Mesenchymal stem cell (in vitro differentiated cells and primary cell): Measurements from ENCODE around the gene DUSP8.

Experiments used
- DNase-seq: peaks from one replicate; pipeline ENCODE4 v3.0.0-alpha.2; 2013
- H2AFZ ChIP-seq: one replicate; pipeline ENCODE4 v1.6.1; 2013; ENCODE audit warnings: low read depth, mild to moderate bottlenecking, control low read depth, inconsistent platforms, low read length, moderate library complexity
- H2AK5ac ChIP-seq: 2 replicates; pipeline ENCODE4 v1.6.1; 2013; ENCODE audit warnings: low read length, moderate library complexity, mild to moderate bottlenecking, inconsistent platforms; ENCODE audit not compliant: severe bottlenecking
- H2BK120ac ChIP-seq: one replicate; pipeline ENCODE4 v1.6.1; 2013; ENCODE audit warnings: low read depth, mild to moderate bottlenecking, inconsistent platforms, low read length, moderate library complexity
- H2BK12ac ChIP-seq, 2 experiments: one replicate each; pipeline ENCODE4 v1.6.1; 2013; ENCODE audit warnings: inconsistent platforms in 2 of 2, low read length in 2 of 2, mild to moderate bottlenecking in 2 of 2, moderate library complexity in 2 of 2, control low read depth in 1 of 2
- H2BK15ac ChIP-seq: one replicate; pipeline ENCODE4 v1.6.1; 2013; ENCODE audit warnings: mild to moderate bottlenecking, low read depth, inconsistent platforms; ENCODE audit not compliant: poor library complexity, severe bottlenecking
- H2BK5ac ChIP-seq: 2 replicates; pipeline ENCODE4 v1.6.1; 2013; ENCODE audit warnings: low read depth, mild to moderate bottlenecking, low read length, control low read depth, inconsistent platforms; ENCODE audit not compliant: poor library complexity, severe bottlenecking
- H3K14ac ChIP-seq, 2 experiments: one replicate each; pipeline ENCODE4 v1.6.1; 2013; ENCODE audit warnings: inconsistent platforms in 2 of 2, low read length in 2 of 2, control low read depth in 1 of 2, mild to moderate bottlenecking in 1 of 2, moderate library complexity in 1 of 2
- H3K18ac ChIP-seq, 2 experiments: one replicate each; pipeline ENCODE4 v1.6.1; 2013; ENCODE audit warnings: inconsistent platforms in 2 of 2, low read length in 2 of 2, control low read depth in 1 of 2, low read depth in 1 of 2, mild to moderate bottlenecking in 1 of 2
- H3K23ac ChIP-seq, 2 experiments: one replicate each; pipeline ENCODE4 v1.6.1; 2013; ENCODE audit warnings: inconsistent platforms in 2 of 2, low read length in 2 of 2, mild to moderate bottlenecking in 2 of 2, moderate library complexity in 2 of 2, control low read depth in 1 of 2
- H3K27ac ChIP-seq: 2 replicates; pipeline ENCODE4 v1.5.1; 2013; ENCODE audit warnings: mild to moderate bottlenecking, moderate library complexity, low read length, control low read depth, inconsistent platforms; ENCODE audit not compliant: poor library complexity, severe bottlenecking
- H3K27me3 ChIP-seq, 2 experiments: 2 replicates each; pipeline versions ENCODE4 v1.6.1 to v1.7.0; 2013; ENCODE audit warnings: low read length in 2 of 2, mild to moderate bottlenecking in 2 of 2, moderate library complexity in 2 of 2, control low read depth in 1 of 2, inconsistent platforms in 1 of 2; ENCODE audit not compliant: control insufficient read depth in 1 of 2, insufficient read depth in 1 of 2
- H3K36me3 ChIP-seq, 2 experiments: 2 replicates each; pipeline versions ENCODE4 v1.6.1 to v1.7.0; 2013; ENCODE audit warnings: low read length in 2 of 2, control low read depth in 1 of 2, inconsistent platforms in 1 of 2, low read depth in 1 of 2, mild to moderate bottlenecking in 1 of 2; ENCODE audit not compliant: insufficient read depth in 2 of 2, control insufficient read depth in 1 of 2
- H3K4ac ChIP-seq, 2 experiments: one replicate each; pipeline ENCODE4 v1.6.1; 2013; ENCODE audit warnings: inconsistent platforms in 2 of 2, low read length in 2 of 2, mild to moderate bottlenecking in 2 of 2, moderate library complexity in 2 of 2, control low read depth in 1 of 2, low read depth in 1 of 2
- H3K4me1 ChIP-seq: 2 replicates; pipeline ENCODE4 v1.6.1; 2013; ENCODE audit warnings: low read depth, low read length, control low read depth; ENCODE audit not compliant: control insufficient read depth, insufficient read depth
- H3K4me2 ChIP-seq: 2 replicates; pipeline ENCODE4 v1.6.1; 2013; ENCODE audit warnings: low read length, mild to moderate bottlenecking, inconsistent platforms; ENCODE audit not compliant: poor library complexity, severe bottlenecking
- H3K4me3 ChIP-seq, 2 experiments: 2 replicates each; pipeline versions ENCODE4 v1.5.1 to v1.7.0; 2013; ENCODE audit warnings: low read length in 2 of 2, mild to moderate bottlenecking in 2 of 2, control low read depth in 1 of 2, low read depth in 1 of 2; ENCODE audit not compliant: insufficient read depth in 1 of 2
- H3K79me1 ChIP-seq: replicated peaks from 2 replicates; pipeline ENCODE4 v1.6.1; 2013; ENCODE audit warnings: mild to moderate bottlenecking, control low read depth, low read length, inconsistent platforms; ENCODE audit not compliant: poor library complexity, severe bottlenecking
- H3K9ac ChIP-seq: 2 replicates; pipeline ENCODE4 v1.7.0; 2013; ENCODE audit warnings: mild to moderate bottlenecking, low read length, moderate library complexity
- H3K9me3 ChIP-seq: 2 replicates; pipeline ENCODE4 v1.7.0; 2013; ENCODE audit warnings: mild to moderate bottlenecking, low read length; ENCODE audit not compliant: control insufficient read depth
- H4K8ac ChIP-seq: one replicate; pipeline ENCODE4 v1.6.1; 2013; ENCODE audit warnings: inconsistent platforms, mild to moderate bottlenecking, low read length, moderate library complexity
- H4K91ac ChIP-seq: one replicate; pipeline ENCODE4 v1.6.1; 2013; ENCODE audit warnings: mild to moderate bottlenecking, low read length, inconsistent platforms
- WGBS: methylation state at CpG from one replicate; pipeline ENCODE4 v1.1.7; 2013; ENCODE audit warnings: mixed read lengths; 5-methylcytosine and 5-hydroxymethylcytosine counted together

DUSP8 gene

DNA sequence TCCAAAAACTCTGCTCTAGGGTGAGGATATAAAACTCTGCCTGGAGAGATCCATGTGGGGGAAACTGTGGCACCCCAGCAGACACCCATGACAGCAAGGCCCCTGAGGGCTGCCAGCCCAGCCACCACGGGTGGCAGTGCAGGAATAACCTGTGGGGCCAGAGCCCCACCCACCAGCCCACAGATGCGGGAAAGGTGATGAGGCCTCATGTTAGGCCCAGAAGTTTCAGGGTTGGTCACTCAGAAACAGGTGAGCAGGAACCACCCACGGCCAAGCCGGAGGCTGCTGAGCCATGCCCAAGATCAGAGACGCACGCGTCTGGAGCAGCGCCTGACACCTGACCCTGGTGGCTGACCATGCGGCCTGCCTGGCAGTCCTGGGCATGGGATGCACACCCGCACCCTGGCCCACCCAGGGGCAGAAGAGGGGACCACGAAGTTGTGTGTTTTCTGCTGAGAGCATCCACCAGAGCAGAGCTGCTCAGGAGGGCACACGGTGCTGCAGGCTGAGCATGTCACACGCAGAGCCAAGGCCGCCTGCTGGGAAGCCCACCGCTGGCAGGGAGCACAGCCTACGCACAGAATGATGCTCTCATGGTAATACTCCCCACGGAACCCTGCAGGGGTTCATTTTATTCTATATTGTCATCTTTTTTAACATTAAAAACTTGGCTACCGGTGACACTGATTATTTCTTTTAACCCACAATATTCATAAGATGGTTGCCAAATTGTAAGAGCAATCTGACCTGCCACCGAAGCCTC is 41.2 kb downstream of the DUSP8 start:
- Histone ChIP-seq H3K4ac (no peak overlapping the region), H2AK5ac (no peak overlapping the region), H2BK15ac (no peak overlapping the region), H2BK12ac (no peak overlapping the region), H4K8ac (no peak overlapping the region), H3K4me3 (no peak overlapping the region), H3K27me3 (no peaks in the 10 kb centered on the region), H3K79me1 (peaks cover 77% of the 10 kb centered on the region), H3K9me3 (no peaks in the 10 kb centered on the region), H2BK5ac (no peak overlapping the region), H3K4me1 (peaks cover 20% of the 10 kb centered on the region), H3K4me2 (no peak overlapping the region), H3K9ac (no peak overlapping the region), H3K14ac (no peak overlapping the region), H2BK120ac (no peak overlapping the region), H3K23ac (peak overlapping the region in 1 of 2 experiments; percentile 14), H3K36me3 (peaks cover 0 to 45% of the 10 kb centered on the region in 2 experiments), H3K27ac (no peak overlapping the region), H3K18ac (no peak overlapping the region), H2AFZ (no peak overlapping the region), H4K91ac (no peak overlapping the region)
- WGBS: 95% methylated on average over 19 of the region's 19 CpGs
- no peak for DNase-seq

DNA sequence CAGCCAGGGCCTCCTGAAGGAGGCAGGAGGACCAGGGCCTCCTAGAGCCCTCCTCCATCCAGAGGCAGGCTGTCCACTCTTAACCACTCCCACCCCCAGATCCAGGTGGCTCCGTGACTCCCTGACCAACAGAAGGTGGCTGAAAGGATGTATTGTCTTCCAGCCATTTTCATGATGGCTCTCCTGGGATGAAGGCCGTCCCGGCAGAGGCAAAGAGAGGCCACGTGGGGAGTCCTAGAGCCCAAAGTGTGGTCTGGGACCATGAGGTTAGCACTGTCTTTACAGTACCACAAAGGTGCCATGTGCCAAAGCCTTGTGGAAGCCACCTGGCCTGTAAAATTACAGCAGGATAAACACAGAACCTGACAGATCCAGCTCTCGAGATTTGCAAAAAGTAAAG is 42.3 kb downstream of the DUSP8 start:
- no peak overlapping the region for H2AK5ac ChIP-seq
- no peak overlapping the region for H3K9ac ChIP-seq
- H3K27me3 ChIP-seq: no peaks in the 10 kb centered on the region
- no peaks in the 10 kb centered on the region for H3K9me3 ChIP-seq
- no peak overlapping the region for H3K4me2 ChIP-seq
- DNase-seq: no peak
- H2BK120ac ChIP-seq: no peak overlapping the region
- H3K4me3 ChIP-seq: no peak overlapping the region
- 78% methylated on average over 4 of the region's 5 CpGs for WGBS
- H2BK5ac ChIP-seq: no peak overlapping the region
- H2AFZ ChIP-seq: no peak overlapping the region
- H2BK12ac ChIP-seq: no peak overlapping the region
- no peak overlapping the region for H3K4ac ChIP-seq
- H3K36me3 ChIP-seq: peaks cover 0 to 42% of the 10 kb centered on the region in 2 experiments
- no peak overlapping the region for H3K27ac ChIP-seq
- H3K18ac ChIP-seq: no peak overlapping the region
- H2BK15ac ChIP-seq: no peak overlapping the region
- H3K4me1 ChIP-seq: peaks cover 12% of the 10 kb centered on the region
- no peak overlapping the region for H3K14ac ChIP-seq
- no peak overlapping the region for H3K23ac ChIP-seq
- H4K8ac ChIP-seq: no peak overlapping the region
- no peak overlapping the region for H4K91ac ChIP-seq
- H3K79me1 ChIP-seq: peaks cover 76% of the 10 kb centered on the region

DNA sequence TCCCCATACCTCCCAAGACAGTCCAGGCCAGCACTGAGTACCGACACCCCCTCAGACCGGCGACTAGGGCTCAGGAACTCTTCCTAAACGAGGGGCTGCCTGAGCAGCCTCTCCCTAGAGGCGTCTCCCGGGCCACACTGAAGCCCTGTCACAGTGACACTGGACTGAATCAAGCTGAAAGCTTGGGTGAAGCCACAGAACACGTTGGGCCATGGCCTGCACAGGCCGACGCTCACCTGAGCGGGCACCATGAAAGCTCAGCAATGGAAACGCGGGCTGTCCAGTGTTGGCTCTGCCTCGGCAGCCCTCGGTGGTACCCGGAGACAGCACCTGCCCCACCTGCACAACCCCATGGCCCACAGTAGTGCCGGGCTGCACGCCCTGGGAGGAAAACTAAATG is 42.8 kb downstream of the DUSP8 start:
- H3K9me3 ChIP-seq: no peaks in the 10 kb centered on the region
- H4K91ac ChIP-seq: no peak overlapping the region
- H2AK5ac ChIP-seq: no peak overlapping the region
- H2AFZ ChIP-seq: no peak overlapping the region
- H2BK120ac ChIP-seq: no peak overlapping the region
- H3K4me3 ChIP-seq: no peak overlapping the region
- WGBS: 92% methylated on average over 15 of the region's 17 CpGs
- H3K14ac ChIP-seq: no peak overlapping the region
- H2BK15ac ChIP-seq: no peak overlapping the region
- no peak for DNase-seq
- no peak overlapping the region for H3K18ac ChIP-seq
- no peak overlapping the region for H3K4ac ChIP-seq
- H3K23ac ChIP-seq: peak overlapping the region in 1 of 2 experiments; percentile 35
- H3K4me1 ChIP-seq: peaks cover 7% of the 10 kb centered on the region
- no peak overlapping the region for H2BK12ac ChIP-seq
- H2BK5ac ChIP-seq: no peak overlapping the region
- H3K79me1 ChIP-seq: peaks cover 75% of the 10 kb centered on the region
- peaks cover 0 to 37% of the 10 kb centered on the region in 2 experiments for H3K36me3 ChIP-seq
- no peak overlapping the region for H3K27ac ChIP-seq
- H3K27me3 ChIP-seq: no peaks in the 10 kb centered on the region
- no peak overlapping the region for H3K9ac ChIP-seq
- H3K4me2 ChIP-seq: no peak overlapping the region
- no peak overlapping the region for H4K8ac ChIP-seq

DNA sequence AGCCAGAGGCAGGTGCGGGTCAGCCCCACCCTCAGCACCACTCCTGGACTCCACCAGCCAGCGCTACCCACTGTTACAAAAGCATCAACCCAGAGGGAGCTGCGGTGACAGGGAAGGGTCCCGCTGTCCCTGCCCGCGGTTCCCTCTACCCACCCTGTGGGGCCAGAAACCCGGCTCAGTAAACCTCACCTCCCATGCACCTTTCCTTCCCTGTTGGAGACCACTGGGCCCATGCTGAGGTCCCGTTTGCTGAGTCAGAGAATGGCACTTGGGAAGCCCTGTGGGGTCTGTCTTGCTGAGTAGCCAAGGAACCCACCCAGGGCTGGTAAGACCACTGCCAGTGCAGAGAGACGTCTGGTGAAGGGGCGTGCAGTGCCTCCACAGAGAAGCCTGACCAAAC is 43.4 kb downstream of the DUSP8 start:
- H3K9me3 ChIP-seq: no peaks in the 10 kb centered on the region
- no peaks in the 10 kb centered on the region for H3K27me3 ChIP-seq
- H2AK5ac ChIP-seq: no peak overlapping the region
- no peak overlapping the region for H3K23ac ChIP-seq
- peaks cover 78% of the 10 kb centered on the region for H3K79me1 ChIP-seq
- no peak overlapping the region for H3K18ac ChIP-seq
- H3K4ac ChIP-seq: no peak overlapping the region
- H3K14ac ChIP-seq: no peak overlapping the region
- 96% methylated on average over 10 of the region's 10 CpGs for WGBS
- H2BK120ac ChIP-seq: no peak overlapping the region
- no peak overlapping the region for H4K8ac ChIP-seq
- H2BK5ac ChIP-seq: no peak overlapping the region
- peaks cover 0 to 41% of the 10 kb centered on the region in 2 experiments for H3K36me3 ChIP-seq
- peaks cover 6% of the 10 kb centered on the region for H3K4me1 ChIP-seq
- no peak overlapping the region for H3K4me2 ChIP-seq
- no peak overlapping the region for H2BK15ac ChIP-seq
- H3K9ac ChIP-seq: no peak overlapping the region
- no peak overlapping the region for H3K4me3 ChIP-seq
- H2BK12ac ChIP-seq: no peak overlapping the region
- no peak overlapping the region for H4K91ac ChIP-seq
- H3K27ac ChIP-seq: no peak overlapping the region
- no peak overlapping the region for H2AFZ ChIP-seq
- DNase-seq: no peak
